GM03348 (cell line): ENCODE data around the gene DNAJC1.

Source experiments
- DNase-seq: peaks from one replicate; pipeline ENCODE4 v3.0.0; 2012; ENCODE audit warnings: low spot score

The DNAJC1 gene

DNA sequence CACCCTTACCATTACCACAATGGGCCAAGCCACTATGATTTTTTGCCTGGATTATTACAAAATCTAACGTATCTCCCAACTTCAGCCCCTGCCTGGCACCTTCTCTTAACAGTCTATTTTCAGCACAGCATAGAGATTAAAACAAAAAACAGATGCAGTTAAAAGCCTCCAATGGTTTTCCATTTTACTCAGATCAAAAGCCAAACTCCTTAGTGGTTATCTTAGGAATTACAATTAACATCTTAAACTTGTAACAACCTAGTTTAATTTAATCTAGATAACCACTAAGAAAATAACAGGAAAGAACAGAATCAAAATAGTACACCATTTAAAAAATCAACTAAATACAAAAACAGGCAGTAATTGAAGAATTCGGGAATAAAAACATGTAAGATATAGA, 43.5 kb downstream of the DNAJC1 start:
- no peak for DNase-seq

DNA sequence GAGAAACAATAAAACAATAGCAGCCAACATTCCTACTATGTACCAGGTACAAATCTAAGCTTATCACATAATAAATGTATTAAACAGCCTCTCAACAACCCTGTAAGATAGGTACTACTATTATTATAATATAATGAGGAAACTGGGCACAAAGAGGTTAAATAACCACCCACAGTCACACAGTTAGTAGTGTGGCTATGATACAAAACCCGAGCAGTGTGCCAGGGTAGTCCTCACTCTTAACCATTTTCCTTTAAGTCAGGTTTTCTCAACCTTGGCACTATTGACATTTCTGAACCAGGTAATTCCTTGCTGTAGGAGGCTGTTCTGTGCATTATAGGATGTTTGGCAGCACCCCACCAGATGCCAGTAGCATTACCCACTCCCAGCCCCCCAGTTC, 48.8 kb downstream of the DNAJC1 start:
- no peak for DNase-seq

DNA sequence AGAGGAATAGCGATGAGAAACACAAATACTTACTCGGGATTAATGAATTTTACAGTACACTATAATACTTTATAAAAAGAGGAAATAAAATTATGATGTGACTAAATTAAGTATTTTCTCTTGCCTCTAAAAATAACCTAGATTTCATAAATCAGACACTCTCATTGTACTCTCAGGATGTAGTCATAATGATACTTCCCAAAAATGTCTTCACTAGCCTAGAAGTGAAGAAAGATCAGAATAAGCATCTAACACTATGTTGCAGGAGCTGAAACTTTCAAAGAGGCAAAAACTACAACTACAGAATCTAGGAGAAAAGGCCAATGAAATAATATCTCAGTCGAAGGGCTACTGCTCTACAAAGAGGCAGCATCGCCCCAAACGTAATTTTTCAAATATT, 49.4 kb downstream of the DNAJC1 start:
- DNase-seq = no peak

DNA sequence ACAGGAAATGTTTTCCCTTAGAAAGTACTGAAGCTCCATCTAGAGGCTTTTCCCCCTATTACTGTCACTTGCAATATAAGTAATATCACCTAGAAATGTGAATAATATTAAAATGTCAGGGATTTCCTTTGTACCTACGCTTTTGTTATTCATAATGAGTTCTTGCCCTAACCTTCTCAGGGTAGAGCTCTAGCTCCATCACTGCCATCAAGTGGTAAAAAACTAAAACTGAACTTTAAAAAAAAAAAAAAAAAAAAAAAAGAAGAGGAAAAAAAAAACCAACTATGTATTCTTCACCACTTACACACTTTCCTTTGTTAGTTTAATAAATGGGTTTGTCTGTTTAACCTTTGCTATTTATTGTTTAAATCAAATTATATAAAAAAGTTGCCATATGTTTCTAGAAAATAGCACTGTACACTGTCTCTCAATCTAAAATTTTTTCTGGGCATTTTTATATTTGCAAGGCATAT, 49.9 kb downstream of the DNAJC1 start:
- DNase-seq = peak; percentile 63

DNA sequence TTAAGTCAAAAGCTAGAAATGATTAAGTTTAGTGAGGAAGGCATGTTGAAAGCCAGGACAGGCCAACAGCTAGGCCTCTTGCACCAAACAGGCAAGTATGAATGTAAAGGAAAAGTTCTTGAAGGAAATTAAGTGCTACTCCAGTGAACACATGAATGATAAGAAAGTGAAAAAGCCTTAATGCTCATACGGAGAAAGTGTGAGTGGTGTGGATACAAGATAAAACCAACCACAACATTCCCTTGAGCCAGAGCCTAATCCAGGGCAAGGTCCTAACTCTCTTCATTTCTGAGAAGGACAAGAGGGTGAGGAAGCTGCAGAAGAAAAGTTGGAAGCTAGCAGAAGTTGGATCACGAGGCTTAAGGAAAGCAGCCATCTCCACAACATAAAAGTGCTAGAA, 53.0 kb downstream of the DNAJC1 start:
- DNase-seq = no peak

DNA sequence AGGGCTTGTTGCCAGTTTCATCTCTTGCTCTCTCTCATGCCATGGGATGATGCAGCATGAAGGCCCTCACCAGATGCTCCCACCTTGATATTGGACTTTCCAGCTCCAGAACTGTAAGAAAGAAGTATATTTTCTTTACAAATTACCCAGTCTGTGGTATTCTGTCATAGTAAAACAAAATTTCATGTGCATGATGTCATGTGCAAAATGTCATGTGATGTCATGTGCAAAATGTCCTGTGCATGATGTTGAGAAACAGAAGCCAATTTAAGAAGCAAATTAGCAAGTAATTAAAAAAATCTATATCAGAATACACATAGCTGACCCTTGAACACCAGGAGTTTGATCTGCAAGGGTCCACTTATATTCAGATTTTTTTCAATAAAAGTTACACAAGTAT, 56.6 kb downstream of the DNAJC1 start:
- DNase-seq = no peak

DNA sequence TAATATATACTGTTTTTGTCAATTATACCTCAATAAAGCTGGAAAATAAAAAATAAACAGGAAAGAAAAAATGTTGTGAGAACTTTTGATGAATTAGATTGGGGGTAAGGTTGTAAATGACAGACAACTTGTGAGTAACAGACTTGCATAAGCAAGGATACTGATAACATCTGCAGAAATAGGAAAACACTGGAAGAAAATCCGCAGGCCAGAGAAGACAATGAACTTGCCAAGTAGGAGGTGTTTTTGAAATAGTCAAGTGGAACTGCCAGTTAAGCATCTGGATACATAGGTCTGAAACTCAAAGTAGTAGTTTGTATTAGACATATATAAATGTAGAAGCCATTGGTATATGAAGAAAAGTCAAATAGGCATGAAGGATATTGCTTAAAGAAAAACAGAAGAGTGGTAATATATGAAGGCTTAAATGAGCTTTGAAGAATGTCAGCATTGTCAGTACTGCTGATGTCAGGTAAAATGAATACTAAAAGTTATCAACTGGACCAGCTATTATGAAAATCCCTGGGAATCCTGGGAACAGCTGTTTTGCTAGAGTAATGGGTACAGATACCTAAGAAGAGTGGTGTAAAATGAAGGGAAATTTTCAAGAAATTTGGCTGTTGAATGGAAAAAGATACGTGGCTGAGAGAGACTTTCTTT, 58.7 kb downstream of the DNAJC1 start:
- no peak for DNase-seq

DNA sequence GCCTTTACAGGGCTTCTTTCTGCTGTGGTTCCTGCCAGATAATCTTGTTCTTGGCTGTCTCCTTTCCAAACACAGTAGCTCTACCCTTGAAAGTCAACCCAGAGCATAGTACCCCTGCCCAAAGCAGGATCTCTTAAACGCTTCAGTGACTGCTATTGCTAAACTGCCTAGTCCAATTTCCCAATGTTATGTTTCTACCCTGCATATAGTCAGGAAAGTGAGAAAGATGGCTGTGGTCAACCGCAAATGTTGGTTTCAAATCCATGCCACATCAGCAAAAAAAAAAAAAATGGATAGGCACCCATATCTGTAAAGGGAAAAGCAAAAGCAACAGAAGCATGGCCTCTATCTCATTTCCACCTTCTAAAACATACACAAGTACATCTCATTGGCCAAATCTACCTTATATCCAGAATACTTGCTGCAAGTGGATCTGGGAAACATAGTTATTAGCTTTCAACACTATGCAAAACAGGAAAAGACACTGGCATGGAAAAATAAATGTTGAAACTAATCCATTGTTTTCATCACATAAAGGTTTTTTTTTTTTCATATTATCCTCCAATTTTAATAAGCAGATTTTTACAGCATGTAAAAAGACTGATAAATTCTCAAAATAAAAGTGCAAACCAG, 59.8 kb downstream of the DNAJC1 start:
- DNase-seq = no peak

DNA sequence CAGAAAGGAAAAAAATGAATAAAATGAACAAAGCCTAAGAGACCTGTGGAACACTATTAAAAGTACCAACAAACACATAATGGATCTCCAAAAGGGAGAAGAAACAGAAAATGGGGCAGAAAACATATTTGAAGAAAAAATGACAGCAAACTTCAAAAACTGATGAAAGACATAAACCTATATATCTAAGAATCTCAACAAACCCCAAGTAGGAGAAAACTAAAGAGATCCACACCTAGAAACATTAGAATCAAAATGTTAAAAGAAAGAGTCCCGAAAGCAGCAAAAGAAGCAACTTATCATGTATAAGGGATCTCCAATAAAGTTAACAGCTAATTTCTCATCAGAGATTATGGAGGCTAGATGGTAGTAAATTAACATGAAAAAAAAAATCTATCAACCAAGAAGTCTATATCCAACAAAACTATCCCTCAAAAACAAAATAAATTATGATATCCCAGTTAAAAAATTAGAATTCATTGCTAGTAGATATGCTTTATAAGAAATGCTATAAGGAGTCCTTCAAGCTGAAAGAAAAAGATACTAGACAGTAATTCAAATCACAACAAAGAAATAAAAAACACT, 68.0 kb downstream of the DNAJC1 start:
- no peak for DNase-seq

DNA sequence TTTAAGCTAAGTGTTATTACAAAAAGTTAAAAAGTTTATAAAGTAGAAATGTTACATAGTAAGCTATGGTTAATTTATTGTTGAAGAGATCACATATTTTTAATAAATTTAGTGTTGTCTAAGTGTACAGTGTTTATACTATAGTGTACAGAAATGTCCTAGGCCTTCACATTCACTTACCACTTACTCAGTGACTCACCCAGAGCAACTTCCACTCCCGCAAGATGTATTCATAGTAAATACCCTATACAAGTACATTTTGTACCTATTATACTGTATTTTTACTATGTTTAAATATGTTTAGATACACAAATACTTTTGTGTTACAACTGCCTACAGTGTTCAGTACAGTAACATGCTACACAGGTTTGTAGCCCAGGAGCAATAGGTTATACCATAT, 69.2 kb downstream of the DNAJC1 start:
- no peak for DNase-seq

DNA sequence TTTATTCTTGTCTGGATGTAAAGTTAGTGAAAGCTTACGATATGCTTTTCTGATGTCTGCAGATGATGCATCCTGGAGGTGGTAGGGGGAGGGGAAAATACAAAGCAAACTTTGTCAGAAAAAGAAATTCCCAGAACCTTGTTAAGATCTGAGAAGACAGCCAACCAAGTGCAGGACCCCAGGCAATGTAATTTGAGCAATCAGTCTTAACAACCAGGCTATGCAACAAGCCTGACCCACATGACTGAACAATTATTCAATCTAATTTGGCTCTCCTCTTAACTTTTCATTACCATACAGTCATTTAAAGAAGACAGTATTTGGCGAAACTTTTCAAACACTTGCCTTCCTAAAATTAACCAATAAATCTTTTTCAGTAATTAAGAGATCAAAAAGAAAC, 74.5 kb downstream of the DNAJC1 start:
- no peak for DNase-seq

DNA sequence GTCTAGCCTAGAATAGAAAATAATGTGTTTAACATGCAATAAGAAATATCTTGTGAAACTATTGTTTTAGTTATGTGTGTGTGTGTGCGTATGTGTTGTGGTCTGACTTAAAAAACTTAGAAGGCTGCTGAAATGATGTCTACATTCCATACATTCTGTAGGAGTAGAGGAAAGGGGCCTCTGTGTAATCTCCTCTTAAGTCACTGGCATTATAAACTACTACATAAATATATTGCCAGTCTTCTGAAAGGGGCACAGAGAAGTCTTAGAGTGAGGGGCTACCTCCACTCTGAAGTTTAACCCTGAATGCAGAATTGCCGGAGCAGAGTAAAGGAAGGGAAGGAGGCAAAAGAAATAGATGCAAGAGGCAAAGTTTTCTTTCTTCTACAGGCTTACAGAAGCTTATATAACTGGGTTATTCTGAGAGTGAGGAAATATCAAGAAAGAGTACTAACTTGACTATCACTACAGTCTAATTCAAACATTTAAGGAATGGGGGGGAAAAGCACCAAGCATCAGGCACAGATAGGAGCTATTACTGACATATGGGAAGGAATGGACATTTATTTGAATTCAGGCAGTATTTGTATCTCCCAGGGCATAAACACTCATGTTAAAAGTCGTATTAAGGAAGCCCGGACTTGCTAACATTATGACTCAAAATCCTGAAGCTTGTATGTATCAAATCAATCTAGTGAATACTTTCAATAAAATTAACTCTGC, 75.7 kb downstream of the DNAJC1 start:
- DNase-seq = peak; percentile 20

DNA sequence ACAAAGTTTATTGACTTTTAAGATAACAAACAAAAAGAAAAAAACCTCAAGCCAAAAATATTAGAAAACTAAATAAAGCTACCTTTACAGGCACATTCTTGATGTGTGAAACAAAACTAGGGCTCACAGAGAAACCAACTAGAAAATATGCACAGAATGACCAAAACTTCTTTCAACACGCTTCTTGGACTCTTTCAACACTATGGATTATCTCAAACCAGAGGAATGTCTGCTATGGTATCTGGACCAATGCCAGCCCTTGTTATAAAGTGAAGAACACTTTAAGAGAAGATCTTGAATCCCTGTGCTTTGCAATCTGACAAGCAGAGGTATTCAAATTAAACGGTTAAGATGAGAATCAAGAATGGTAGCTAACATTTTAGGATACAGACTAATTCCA, 76.6 kb downstream of the DNAJC1 start:
- peak; percentile 73 for DNase-seq

DNA sequence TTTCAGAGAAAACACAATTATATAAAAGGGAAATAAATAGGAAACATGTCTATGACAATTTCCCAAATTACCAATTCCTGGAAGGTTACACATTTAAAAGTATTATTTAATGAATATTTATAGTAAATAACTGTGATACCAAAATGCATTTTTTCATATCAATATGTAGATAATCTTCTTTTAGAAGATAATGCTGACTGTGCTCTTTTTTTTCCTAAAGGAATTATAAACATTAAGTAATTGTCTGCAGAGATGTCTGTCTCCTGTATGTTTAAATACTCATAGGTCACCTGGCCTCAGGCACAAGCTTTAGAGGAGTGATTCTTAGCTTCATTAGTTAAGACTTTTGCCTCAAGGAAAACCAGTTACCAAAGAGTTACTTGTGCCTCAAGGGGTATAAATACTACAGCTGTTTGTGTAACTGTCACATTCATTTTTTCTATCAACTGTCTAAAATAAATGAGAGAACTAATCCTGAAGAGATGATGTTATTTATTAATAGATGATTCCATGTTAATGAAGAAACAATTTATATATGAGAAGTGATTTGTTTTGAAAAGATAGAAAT, 77.1 kb downstream of the DNAJC1 start:
- DNase-seq = no peak

DNA sequence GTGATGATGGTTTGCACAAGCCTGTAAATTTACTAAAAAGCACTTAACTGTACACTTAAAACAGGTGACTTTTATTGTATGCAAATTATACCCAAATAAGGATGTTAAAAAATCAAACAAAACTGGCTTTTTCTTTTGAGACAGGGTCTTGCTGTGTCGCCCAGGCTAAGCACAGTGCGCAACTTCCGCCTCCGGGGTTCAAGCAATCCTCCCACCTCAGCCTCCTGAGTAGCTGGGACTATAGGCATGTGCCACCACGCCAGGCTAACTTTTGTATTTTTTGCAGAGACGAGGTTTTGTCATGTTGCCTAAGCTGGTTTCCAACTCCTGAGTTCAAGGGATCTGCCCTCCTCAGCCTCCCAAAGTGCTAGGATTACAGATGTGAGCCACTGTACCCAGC, 77.7 kb downstream of the DNAJC1 start:
- no peak for DNase-seq

DNA sequence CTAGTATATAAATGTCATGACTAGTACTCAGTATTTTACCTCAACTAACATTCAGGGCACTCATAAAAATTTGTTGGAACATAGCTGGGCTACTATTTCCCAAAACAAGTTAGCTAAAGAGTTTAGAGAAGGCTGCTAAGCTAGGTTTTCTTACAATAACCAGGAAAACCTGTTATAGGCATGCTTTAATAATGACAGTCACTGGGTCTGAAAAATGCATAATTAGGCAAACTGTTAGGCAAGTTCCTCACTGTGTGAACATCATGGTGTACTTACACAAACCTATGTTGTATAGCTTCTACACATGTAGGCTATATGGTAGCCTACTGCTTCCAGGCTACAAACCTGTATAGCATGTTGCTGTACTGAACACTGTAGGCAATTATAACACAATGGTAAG, 79.0 kb downstream of the DNAJC1 start:
- DNase-seq = no peak

DNA sequence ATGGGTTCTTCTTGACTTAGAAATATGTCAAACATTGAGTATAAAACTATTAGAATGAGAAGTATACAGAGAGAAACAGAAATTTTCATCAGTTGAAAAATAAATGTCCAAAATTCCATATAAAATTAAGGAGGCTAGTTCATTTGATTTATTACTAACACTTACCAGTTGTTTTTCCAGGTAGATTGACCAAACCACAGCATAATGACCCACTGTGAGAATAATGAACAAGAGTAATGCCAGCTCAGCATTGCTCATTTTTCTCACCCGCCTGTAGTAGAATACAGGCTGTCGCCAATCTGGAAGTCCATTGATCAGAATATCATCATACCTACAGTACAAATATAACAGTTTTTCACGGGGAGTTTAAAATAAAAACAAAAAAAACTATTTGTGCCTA, 82.9 kb downstream of the DNAJC1 start:
- no peak for DNase-seq

DNA sequence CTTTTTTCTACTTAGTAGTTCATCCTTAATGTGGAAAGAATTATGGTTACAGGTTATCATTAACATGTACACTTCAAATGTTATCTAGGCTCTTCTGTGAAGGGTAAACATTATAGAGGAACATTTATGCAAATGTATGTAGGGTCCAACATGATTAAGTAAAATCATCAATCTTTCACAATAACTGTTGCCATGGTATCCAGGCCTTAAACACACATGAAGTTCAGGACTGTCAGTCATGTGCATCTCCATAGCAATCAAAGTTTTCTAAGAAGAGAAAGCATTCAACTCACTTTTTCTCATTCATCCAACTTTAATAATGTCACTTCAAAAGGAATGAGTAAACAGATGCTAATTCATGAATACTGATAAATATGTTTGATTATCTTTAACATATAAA, 83.6 kb downstream of the DNAJC1 start:
- DNase-seq = no peak

DNA sequence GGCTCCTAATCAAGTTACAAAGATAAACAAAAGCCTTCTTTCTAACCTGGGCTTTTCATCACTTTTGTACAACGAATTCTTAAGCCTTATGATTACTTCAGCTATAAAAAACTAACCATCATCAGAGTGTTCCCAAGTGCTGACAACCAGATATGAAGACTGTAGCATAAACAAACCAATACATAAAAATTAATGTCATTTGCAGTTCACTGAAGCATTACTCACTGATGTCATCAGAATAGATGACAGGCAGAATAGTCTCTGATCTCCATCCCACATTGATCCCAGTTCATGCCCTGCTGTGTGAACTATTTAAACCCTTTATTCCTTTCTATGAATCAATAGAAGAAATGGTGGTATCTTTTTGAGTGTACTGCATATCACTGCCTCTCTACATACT, 84.4 kb downstream of the DNAJC1 start:
- no peak for DNase-seq

DNA sequence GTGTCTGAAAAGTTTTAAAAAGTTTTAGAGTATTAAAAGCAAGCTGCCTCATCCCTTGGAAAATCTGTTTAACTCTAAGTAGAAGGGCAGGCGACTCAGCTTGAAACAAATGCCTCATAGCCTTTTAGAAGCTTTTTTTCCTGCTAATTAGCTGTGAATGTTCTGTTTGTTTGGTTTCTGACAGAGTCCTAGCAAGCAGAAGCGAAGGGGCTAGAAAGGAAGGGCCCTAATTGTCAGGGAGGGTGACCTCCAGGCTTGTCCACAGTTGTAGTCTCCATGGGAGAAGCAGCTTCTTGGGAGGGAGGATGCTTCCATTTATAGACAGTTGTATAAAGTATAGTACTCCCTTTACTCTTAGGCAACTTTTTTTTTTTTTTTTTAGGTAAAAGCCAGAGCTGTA, 90.9 kb downstream of the DNAJC1 start:
- DNase-seq = no peak

DNA sequence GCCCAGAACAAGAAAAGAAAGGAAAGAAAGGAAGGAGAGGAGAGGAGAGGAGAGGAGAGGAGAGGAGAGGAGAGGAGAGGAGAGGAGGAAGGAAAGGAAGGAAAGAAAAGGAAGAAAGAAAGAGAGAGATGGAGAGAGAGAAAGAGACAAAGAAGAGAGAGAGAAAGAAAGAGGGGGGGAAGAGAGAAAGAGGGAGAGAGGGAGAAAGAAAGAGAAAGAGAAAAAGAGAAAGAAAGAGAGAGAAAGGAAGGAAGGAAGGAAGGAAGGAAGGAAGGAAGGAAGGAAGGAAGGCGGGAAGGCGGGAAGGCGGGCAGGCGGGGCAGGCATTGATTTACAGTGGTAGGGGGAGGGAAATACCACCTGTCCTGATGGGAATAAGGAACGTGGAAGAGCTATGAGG, 92.7 kb downstream of the DNAJC1 start:
- DNase-seq = no peak

DNA sequence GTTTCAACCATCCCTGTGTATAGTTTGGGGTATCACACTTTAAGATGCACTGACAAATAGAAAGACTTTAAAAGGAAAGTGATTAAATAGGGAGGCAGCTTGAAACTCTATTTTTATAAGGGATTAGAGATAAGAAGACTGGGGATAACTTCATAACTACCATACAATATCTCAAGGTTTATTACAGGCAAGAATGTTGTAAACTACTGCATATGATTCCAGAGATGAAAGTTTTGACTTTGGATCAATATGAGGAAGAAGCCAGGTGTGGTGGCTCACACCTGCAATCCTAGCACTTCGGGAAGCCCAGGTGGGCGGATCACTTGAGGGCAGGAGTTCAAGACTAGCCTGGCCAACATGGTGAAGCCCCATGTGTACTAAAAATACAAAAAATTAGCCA, 96.1 kb downstream of the DNAJC1 start:
- DNase-seq = no peak

DNA sequence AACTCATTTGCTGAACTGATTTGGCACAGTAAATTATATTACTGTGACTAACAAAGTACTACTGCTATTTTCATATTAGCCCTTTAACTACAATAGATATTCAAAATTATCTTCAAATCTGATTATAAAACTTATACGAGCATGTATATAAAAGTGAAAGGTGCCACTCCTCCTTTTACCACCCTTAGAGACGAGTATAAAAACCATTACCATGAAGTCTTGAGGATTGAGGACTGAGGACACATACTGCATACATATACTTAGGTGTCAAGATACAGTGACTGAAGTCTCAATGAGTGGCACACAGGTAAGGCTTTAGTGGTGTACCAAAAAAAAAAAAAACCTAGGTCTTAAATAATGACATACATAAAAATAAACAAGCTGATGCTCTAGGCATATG, 98.6 kb downstream of the DNAJC1 start:
- DNase-seq = no peak
